GM12878 (cell line): ENCODE data around the gene ETF1. TPM values are rescaled to one million over a fixed set of nuclear protein-coding genes. Genes with fewer than 3 reads are reported as not detected.

Source experiments
- ATAC-seq: fragments of 200-7000 bp; cut with Tn5 transposase; 3 replicates; pipeline ENCODE4 v1.9.1; 2020; ENCODE audit warnings: mild to moderate bottlenecking, moderate library complexity
- BruUV-seq: library from RNA; stranded (reverse); fragments of 400-500 nt; replicated peaks from 2 replicates; lab custom pipeline; 2021; lab: Mats Ljungman, UMichigan
- CTCF ChIA-PET: fragments of 300-600 bp; sonication (Branson Sonifier 250); formaldehyde crosslinking; extraction: SDS; loops from one replicate; lab custom pipeline; 2021; ENCODE audit warnings: inconsistent platforms; lab: Yijun Ruan, JAX
- POLR2A ChIA-PET: fragments of 350-600 bp; formaldehyde crosslinking; extraction: SDS; loops from one replicate; lab custom pipeline; 2021; ENCODE audit warnings: inconsistent platforms; lab: Charles Lee
- RAD21 ChIA-PET: fragments of 300-600 bp; sonication (Branson Sonifier 250); formaldehyde crosslinking; loops from one replicate; lab custom pipeline; 2023; ENCODE audit warnings: antibody characterized with exemption; ENCODE audit not compliant: unreplicated experiment; lab: Charles Lee
- SMC1A ChIA-PET: fragments of 300-600 bp; sonication (Branson Sonifier 250); formaldehyde crosslinking; loops from one replicate; lab custom pipeline; 2023; ENCODE audit not compliant: unreplicated experiment, uncharacterized antibody; lab: Charles Lee
- DNase-seq: peaks from one replicate; pipeline ENCODE4 v3.0.0-alpha.2; 2011; ENCODE audit warnings: low read depth, low spot score
- FAIRE-seq: peaks from 3 replicates; lab custom pipeline; 2011; peaks lifted over from hg19 to GRCh38; lab: Jason Lieb, UNC
- H2AFZ ChIP-seq: 2 replicates; pipeline ENCODE4 v1.6.0; 2011; ENCODE audit warnings: low read depth, low read length, control low read depth; ENCODE audit not compliant: control insufficient read depth
- H3K27ac ChIP-seq: 2 replicates; pipeline ENCODE4 v1.5.1; 2011; ENCODE audit warnings: control low read depth; ENCODE audit not compliant: control insufficient read depth, insufficient read depth
- H3K27me3 ChIP-seq, 2 experiments: replicated peaks in 1 of 2; 2 replicates each; pipeline versions ENCODE4 v1.6.0 to v1.6.1; 2011; ENCODE audit warnings: low read length in 1 of 2; ENCODE audit not compliant: control insufficient read depth in 2 of 2, insufficient read depth in 2 of 2
- H3K36me3 ChIP-seq, 2 experiments: 2 replicates each; pipeline ENCODE4 v1.5.1; 2011; ENCODE audit warnings: low read length in 1 of 2; ENCODE audit not compliant: control insufficient read depth in 2 of 2, insufficient read depth in 2 of 2
- H3K4me1 ChIP-seq: 2 replicates; pipeline ENCODE4 v1.6.1; 2011; ENCODE audit warnings: mild to moderate bottlenecking, low read length, moderate library complexity, mixed read lengths; ENCODE audit not compliant: control insufficient read depth, insufficient read depth
- H3K4me2 ChIP-seq: 2 replicates; pipeline ENCODE4 v1.6.0; 2011; ENCODE audit warnings: control low read depth; ENCODE audit not compliant: control insufficient read depth, insufficient read depth
- H3K4me3 ChIP-seq: fragments of 200-600 bp; sonication (generic); 2 replicates; pipeline ENCODE4 v1.5.1; 2016
- H3K79me2 ChIP-seq: 2 replicates; pipeline ENCODE4 v1.6.0; 2011; ENCODE audit warnings: low read length; ENCODE audit not compliant: control insufficient read depth, insufficient read depth
- H3K9ac ChIP-seq: 2 replicates; pipeline ENCODE4 v1.8.0; 2011; ENCODE audit warnings: low read length, control low read depth, mixed read lengths; ENCODE audit not compliant: control insufficient read depth, insufficient read depth
- H3K9me3 ChIP-seq: replicated peaks from 3 replicates; pipeline ENCODE4 v1.5.1; 2011; ENCODE audit warnings: mild to moderate bottlenecking, low read length; ENCODE audit not compliant: control insufficient read depth, insufficient read depth
- H4K20me1 ChIP-seq: 2 replicates; pipeline ENCODE4 v1.6.0; 2011; ENCODE audit not compliant: control insufficient read depth, insufficient read depth
- BCLAF1 ChIP-seq: fragments of 450-650 bp; IDR thresholded peaks from 2 replicates; pipeline ENCODE4 v1.6.1; 2017; ENCODE audit warnings: antibody characterized with exemption, mild to moderate bottlenecking, moderate library complexity
- DPF2 ChIP-seq: fragments of 450-650 bp; IDR thresholded peaks from 2 replicates; pipeline ENCODE4 v1.6.1; 2017; ENCODE audit warnings: mild to moderate bottlenecking
- E2F8 ChIP-seq: fragments of 450-650 bp; IDR thresholded peaks from 2 replicates; pipeline ENCODE4 v1.6.1; 2018; ENCODE audit warnings: mild to moderate bottlenecking, low read depth, moderate library complexity; ENCODE audit not compliant: partially characterized antibody
- PBX3 ChIP-seq: IDR thresholded peaks from 2 replicates; pipeline ENCODE4 v1.6.1; 2011; ENCODE audit warnings: mild to moderate bottlenecking, low read depth, low read length, moderate library complexity; ENCODE audit not compliant: insufficient replicate concordance
- POU2F2 ChIP-seq: IDR thresholded peaks from 3 replicates; pipeline ENCODE4 v1.6.1; 2011; ENCODE audit warnings: low read depth, mild to moderate bottlenecking, low read length, borderline replicate concordance
- SREBF2 ChIP-seq: IDR thresholded peaks from 2 replicates; pipeline ENCODE4 v1.6.1; 2012; ENCODE audit warnings: mild to moderate bottlenecking, low read length
- SUZ12 ChIP-seq: fragments of 200-600 bp; sonication (generic); IDR thresholded peaks from one replicate; pipeline ENCODE4 v1.6.1; 2018; ENCODE audit warnings: antibody characterized with exemption, mild to moderate bottlenecking; ENCODE audit not compliant: unreplicated experiment
- YY1 ChIP-seq: IDR thresholded peaks from 2 replicates; pipeline ENCODE4 v1.6.1; 2011; ENCODE audit warnings: low read depth, mild to moderate bottlenecking, low read length
- WGBS: methylation state at CpG from one replicate; pipeline ENCODE4 v1.1.6; 2016; ENCODE audit warnings: low lambda C conversion rate; ENCODE audit not compliant: insufficient replicate concordance, insufficient coverage; ENCODE audit errors: missing lambda C conversion rate; 5-methylcytosine and 5-hydroxymethylcytosine counted together
- in situ Hi-C: fragments of 300-500 bp; cut with MboI; formaldehyde crosslinking; loops from 9 replicates; pipeline ENCODE4 v1.14.3; 2018; ENCODE audit warnings: mixed read lengths
- intact Hi-C: fragments of 100-400 bp; cut with micrococcal nuclease; formaldehyde crosslinking; loops from one replicate; pipeline ENCODE4 v1.14.2; 2022; ENCODE audit not compliant: unreplicated experiment
- polyA plus RNA-seq, 11 experiments: library from polyadenylated mRNA; depleted of rRNA in 4 of 11; unstranded in 6 of 11; stranded (reverse) in 5 of 11; fragments of >200 nt; fragmentation: Nextera tagmentation in 4 of 11; fragmentation: Illumina TruSeq in 1 of 11; extraction: Ambion mirVana in 4 of 11; extraction: Trizol in 1 of 11; gene quantifications; 1 replicate in 1 of 11; 2 replicates in 10 of 11; pipeline versions ENCODE4 v1.2.1 to v1.2.3, GENCODE V29; 2011 to 2016; ENCODE audit warnings: inconsistent platforms in 2 of 11, missing spikeins in 2 of 11, low read depth in 1 of 11
- total RNA-seq, 4 experiments: library from RNA; depleted of rRNA in 3 of 4; stranded (reverse); fragments of >200 nt in 3 of 4; fragmentation: Illumina TruSeq in 1 of 4; extraction: Trizol in 1 of 4; gene quantifications; 2 replicates each; pipeline versions ENCODE4 v1.2.1 to v1.2.3, GENCODE V29; 2013 to 2021

ETF1 gene
- total and polyA plus RNA-seq, 10 of the 15 experiments (the other 5 are each of a cell fraction or from before 2014, with no cell fraction given) = 29.8 to 145 (median 108) TPM

GRCh38 chr5:138489683-138490061 is 53.4 kb downstream of the ETF1 start:
- Histone ChIP-seq H3K27me3 (peaks cover 3 to 9% of the 10 kb centered on the region in 2 experiments; a peak in 3 of 4 replicates), H3K4me2 (no peak overlapping the region), H3K27ac (no peak overlapping the region), H3K9me3 (no peaks in the 10 kb centered on the region), H3K4me1 (peaks cover 7% of the 10 kb centered on the region; the same call in 1 of the 2 replicates), H4K20me1 (no peaks in the 10 kb centered on the region), H3K4me3 (no peak overlapping the region), H3K36me3 (no peaks in the 10 kb centered on the region), H3K79me2 (no peaks in the 10 kb centered on the region), H3K9ac (no peak overlapping the region), H2AFZ (no peak overlapping the region)
- SMC1A ChIA-PET = interaction anchor here (0.9 kb wide), 1 partner anchor 420 kb away, joined by 3 read pairs; no protein-coding TSS in a partner anchor
- 68% methylated on average over 5 of the region's 5 CpGs for WGBS
- in situ Hi-C loops (no loop called here), intact Hi-C loops (no loop called here)
- CTCF ChIA-PET = no interaction called here
- TF ChIP-seq E2F8 = no peak
- RAD21 ChIA-PET = no interaction called here
- no TSS peak for BruUV-seq
- no peak for DNase-seq
- no peak for FAIRE-seq
- POLR2A ChIA-PET = no interaction called here
- ATAC-seq = no peak

- H3K9ac ChIP-seq = no peak overlapping the region
- ChIA-PET CTCF (no interaction called here), RAD21 (no interaction called here), POLR2A (no interaction called here), SMC1A (interaction anchor here (0.9 kb wide), 1 partner anchor 419 kb away, joined by 3 read pairs; no protein-coding TSS in a partner anchor)
- in situ Hi-C loops = no loop called here
- 14% methylated on average over 5 of the region's 5 CpGs for WGBS
- H3K27ac ChIP-seq = no peak overlapping the region
- H2AFZ ChIP-seq = no peak overlapping the region
- H3K4me2 ChIP-seq = no peak overlapping the region
- H3K9me3 ChIP-seq = no peaks in the 10 kb centered on the region
- FAIRE-seq = no peak
- H4K20me1 ChIP-seq = no peaks in the 10 kb centered on the region
- DNase-seq = no peak
- peaks cover 7% of the 10 kb centered on the region; the same call in 1 of the 2 replicates for H3K4me1 ChIP-seq
- H3K79me2 ChIP-seq = no peaks in the 10 kb centered on the region
- ATAC-seq = no peak
- no peaks in the 10 kb centered on the region for H3K36me3 ChIP-seq
- intact Hi-C loops = no loop called here
- peaks cover 3 to 9% of the 10 kb centered on the region in 2 experiments; a peak in 3 of 4 replicates for H3K27me3 ChIP-seq
- H3K4me3 ChIP-seq = no peak overlapping the region
- BruUV-seq = no TSS peak
- TF ChIP-seq SUZ12 = no peak
- no peak for TF ChIP-seq POU2F2
- TF ChIP-seq YY1 = no peak
- no peak for TF ChIP-seq DPF2
- no peak for TF ChIP-seq SREBF2
- no peak for TF ChIP-seq BCLAF1
- TF ChIP-seq PBX3 = no peak
These were observed 54.5 kb downstream of the ETF1 start for GRCh38 chr5:138488481-138488945.
